Measurements from ENCODE around the gene PDE4B. TPM values are rescaled to one million over a fixed set of nuclear protein-coding genes. Genes with fewer than 3 reads are reported as not detected.

PDE4B gene
- polyA plus RNA-seq, 1 experiment: 20.6 TPM

DNA sequence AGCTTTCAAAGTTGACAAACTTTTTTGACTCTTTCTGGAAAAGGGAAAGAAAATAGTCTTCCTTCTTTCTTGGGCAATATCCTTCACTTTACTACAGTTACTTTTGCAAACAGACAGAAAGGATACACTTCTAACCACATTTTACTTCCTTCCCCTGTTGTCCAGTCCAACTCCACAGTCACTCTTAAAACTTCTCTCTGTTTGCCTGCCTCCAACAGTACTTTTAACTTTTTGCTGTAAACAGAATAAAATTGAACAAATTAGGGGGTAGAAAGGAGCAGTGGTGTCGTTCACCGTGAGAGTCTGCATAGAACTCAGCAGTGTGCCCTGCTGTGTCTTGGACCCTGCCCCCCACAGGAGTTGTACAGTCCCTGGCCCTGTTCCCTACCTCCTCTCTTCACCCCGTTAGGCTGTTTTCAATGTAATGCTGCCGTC lies 580.5 kb downstream of the PDE4B start:
- H3K27me3 ChIP-seq (ENCODE audit: control insufficient read depth, insufficient read depth, low read length): no peaks in the 10 kb centered on the region
- ChIA-PET POLR2A (no interaction called here), CTCF (interaction anchor here (1.2 kb wide), 1 partner anchor 72 kb away, joined by 4 read pairs; no protein-coding TSS in a partner anchor)
- peaks cover 6% of the 10 kb centered on the region for H3K36me3 ChIP-seq (ENCODE audit: control insufficient read depth, insufficient read depth, low read length)
- DNase-seq (ENCODE audit: low read depth): no peak
- no peak for TF ChIP-seq CTCF (IDR thresholded peaks at IDR 0.05; ENCODE audit: insufficient read depth, low read depth, low read length)
- no peak overlapping the region for H3K4me3 ChIP-seq (ENCODE audit: low read depth, low read length)

DNA sequence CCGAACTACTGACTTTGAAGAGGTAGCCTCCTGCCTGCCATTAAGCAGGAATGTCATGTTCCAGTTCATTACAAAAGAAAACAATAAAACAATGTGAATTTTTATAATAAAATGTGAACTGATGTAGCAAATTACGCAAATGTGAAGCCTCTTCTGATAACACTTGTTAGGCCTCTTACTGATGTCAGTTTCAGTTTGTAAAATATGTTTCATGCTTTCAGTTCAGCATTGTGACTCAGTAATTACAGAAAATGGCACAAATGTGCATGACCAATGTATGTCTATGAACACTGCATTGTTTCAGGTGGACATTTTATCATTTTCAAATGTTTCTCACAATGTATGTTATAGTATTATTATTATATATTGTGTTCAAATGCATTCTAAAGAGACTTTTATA lies 581.5 kb downstream of the PDE4B start:
- no peak for TF ChIP-seq CTCF (IDR thresholded peaks at IDR 0.05; ENCODE audit: insufficient read depth, low read depth, low read length)
- POLR2A ChIA-PET: no interaction called here
- no peak for DNase-seq (ENCODE audit: low read depth)
- CTCF ChIA-PET: no interaction called here
- H3K27me3 ChIP-seq (ENCODE audit: control insufficient read depth, insufficient read depth, low read length): no peaks in the 10 kb centered on the region
- H3K36me3 ChIP-seq (ENCODE audit: control insufficient read depth, insufficient read depth, low read length): peaks cover 6% of the 10 kb centered on the region
- no peak overlapping the region for H3K4me3 ChIP-seq (ENCODE audit: low read depth, low read length)

DNA sequence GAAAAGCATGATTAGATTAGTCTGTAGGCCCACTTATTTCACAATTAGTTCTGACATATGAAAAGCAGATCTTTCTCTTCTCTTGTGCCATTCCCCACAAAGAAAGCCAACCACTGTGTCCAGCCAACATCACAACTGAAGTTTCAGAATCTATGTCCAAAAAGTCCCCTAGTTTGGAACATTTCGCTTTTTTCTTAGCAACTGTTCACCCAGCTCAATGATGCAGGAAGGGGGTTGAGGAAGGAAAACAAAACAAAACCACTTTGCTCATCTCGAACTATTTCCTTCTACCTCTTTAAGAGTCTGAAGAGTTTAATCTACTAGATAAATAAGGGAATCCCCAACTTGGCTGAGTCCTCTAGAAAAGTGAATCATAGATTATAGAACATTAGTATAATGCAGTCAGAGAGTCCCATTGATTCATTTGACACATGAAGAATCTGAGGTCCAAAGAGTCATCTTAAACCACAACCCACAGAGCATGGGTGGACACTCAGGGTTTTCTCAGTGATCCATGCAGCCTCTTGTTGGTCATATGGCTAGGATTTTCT lies 581.9 kb downstream of the PDE4B start:
- no peak for TF ChIP-seq CTCF (IDR thresholded peaks at IDR 0.05; ENCODE audit: insufficient read depth, low read depth, low read length)
- CTCF ChIA-PET: interaction anchor here (2.0 kb wide), 1 partner anchor 71 kb away, joined by 7 read pairs; no protein-coding TSS in a partner anchor
- POLR2A ChIA-PET: no interaction called here
- Histone ChIP-seq H3K4me3 (ENCODE audit: low read depth, low read length) (no peak overlapping the region), H3K27me3 (ENCODE audit: control insufficient read depth, insufficient read depth, low read length) (no peaks in the 10 kb centered on the region), H3K36me3 (ENCODE audit: control insufficient read depth, insufficient read depth, low read length) (peaks cover 6% of the 10 kb centered on the region)
- peak; percentile 51 for DNase-seq (ENCODE audit: low read depth)

GRCh38 chr1:66375125-66375524 lies 582.4 kb downstream of the PDE4B start:
- no peak overlapping the region for H3K4me3 ChIP-seq (ENCODE audit: low read depth, low read length)
- no peak for TF ChIP-seq CTCF (IDR thresholded peaks at IDR 0.05; ENCODE audit: insufficient read depth, low read depth, low read length)
- H3K27me3 ChIP-seq (ENCODE audit: control insufficient read depth, insufficient read depth, low read length): no peaks in the 10 kb centered on the region
- no peak for DNase-seq (ENCODE audit: low read depth)
- ChIA-PET POLR2A (no interaction called here), CTCF (interaction anchor here (1.0 to 2.0 kb wide), 2 partner anchors 27 to 71 kb away, joined by 4 to 7 read pairs; no protein-coding TSS in a partner anchor)
- peaks cover 6% of the 10 kb centered on the region for H3K36me3 ChIP-seq (ENCODE audit: control insufficient read depth, insufficient read depth, low read length)

DNA sequence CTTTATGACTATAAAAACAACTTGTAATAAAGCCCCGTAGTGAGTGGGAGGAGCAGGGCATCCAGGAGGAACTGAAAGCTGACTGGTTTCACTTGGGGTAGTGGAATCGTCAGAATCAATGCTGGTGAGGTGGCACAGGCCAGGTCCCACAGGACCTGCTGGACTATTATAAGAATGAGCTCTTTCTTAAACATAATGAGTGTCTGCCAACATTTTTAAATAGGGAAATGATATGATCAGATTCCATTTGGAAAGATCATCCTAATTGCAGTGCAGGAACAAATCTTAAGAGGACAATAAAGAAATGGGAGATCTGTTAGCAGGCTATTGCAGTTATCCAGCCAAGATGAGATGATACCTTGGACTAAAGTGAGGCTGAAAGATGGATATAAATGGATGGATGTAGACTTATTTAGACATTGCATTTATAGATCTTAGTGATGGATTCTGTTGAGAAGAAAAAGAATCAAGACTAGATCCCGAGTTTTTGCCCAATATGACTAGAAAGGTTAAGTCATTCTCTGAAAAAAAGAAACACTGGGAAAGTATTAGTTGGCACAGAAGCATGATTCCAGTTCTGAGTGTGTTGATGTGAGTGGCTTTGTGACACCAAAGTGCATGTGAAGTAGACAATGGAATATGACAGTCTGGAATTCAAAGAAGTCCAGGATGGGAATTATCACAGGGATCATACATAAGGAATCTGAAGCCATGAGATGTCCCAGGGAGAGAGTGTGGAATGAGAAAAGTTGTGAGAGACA lies 587.9 kb downstream of the PDE4B start:
- ChIA-PET POLR2A (no interaction called here), CTCF (no interaction called here)
- H3K4me3 ChIP-seq (ENCODE audit: low read depth, low read length): no peak overlapping the region
- no peak for DNase-seq (ENCODE audit: low read depth)
- no peak for TF ChIP-seq CTCF (IDR thresholded peaks at IDR 0.05; ENCODE audit: insufficient read depth, low read depth, low read length)
- no peaks in the 10 kb centered on the region for H3K27me3 ChIP-seq (ENCODE audit: control insufficient read depth, insufficient read depth, low read length)
- H3K36me3 ChIP-seq (ENCODE audit: control insufficient read depth, insufficient read depth, low read length): no peaks in the 10 kb centered on the region
